ENCODE results near the gene ETV5.

- TF ChIP-seq CTCF (IDR thresholded peaks at IDR 0.05; ENCODE audit: low read depth, low read length, missing input control), result no peak
- TF ChIP-seq MAX (IDR thresholded peaks at IDR 0.05), result no peak
- TF ChIP-seq RXRA (IDR thresholded peaks at IDR 0.05), result no peak
- TF ChIP-seq RAD21 (IDR thresholded peaks at IDR 0.05), result no peak
Measured at GRCh38 chr3:186059192-186059591, 49.7 kb downstream of the ETV5 start.
